Measurements from ENCODE around the gene AJAP1. TPM values are rescaled to one million over a fixed set of nuclear protein-coding genes. Genes with fewer than 3 reads are reported as not detected.
A peak's percentile ranks its signal among the peaks of the same experiment; 100 is the strongest.

The AJAP1 gene
- polyA plus RNA-seq, 3 donors from 2014 or later = not detected

DNA sequence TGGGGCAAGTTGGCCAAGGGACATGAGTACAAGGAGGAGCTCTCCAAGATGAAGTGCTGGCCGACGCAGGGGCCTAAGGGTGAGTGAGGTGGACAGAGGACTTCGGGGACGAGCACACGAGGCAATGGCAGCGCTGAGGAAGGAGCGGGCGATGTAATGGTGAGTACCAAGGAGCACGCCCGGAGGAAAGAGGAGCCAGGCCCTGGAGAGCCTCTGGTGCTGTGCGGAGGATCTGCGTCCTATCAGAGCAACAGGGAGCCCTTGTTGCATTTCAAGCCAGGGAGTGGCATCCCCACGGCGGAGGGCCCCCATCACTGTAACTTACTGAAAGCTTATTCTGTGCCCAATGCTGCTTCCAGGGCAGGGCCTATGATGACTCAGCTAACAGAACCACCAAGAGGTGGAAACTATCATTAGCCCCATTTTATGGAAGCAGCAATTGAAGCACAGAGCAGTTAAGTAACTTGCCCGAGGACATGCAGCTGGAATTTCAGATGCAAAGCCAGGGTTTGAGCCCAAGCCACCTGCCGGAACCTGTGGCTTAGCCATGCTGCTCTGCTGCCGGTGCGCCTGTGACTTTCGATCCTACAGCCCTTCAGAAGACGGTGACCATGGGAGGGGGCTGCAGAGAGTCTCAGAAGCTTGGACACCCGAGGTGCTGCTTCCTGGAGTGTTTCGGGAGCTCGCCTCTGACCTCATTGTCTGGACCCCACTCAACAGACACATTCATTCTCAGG is 17.6 kb upstream of the AJAP1 start:
- Mint-ChIP-seq H3K27me3 (ENCODE audit: low read depth in 3 of 3) (peaks cover 0 to 2% (median 2%) of the 10 kb centered on the region in 3 donors), H3K27ac (no peak overlapping the region), H3K9me3 (no peaks in the 10 kb centered on the region), H3K4me1 (no peaks in the 10 kb centered on the region), H3K36me3 (no peaks in the 10 kb centered on the region), H3K4me3 (no peak overlapping the region)
- DNase-seq = no peak

DNA sequence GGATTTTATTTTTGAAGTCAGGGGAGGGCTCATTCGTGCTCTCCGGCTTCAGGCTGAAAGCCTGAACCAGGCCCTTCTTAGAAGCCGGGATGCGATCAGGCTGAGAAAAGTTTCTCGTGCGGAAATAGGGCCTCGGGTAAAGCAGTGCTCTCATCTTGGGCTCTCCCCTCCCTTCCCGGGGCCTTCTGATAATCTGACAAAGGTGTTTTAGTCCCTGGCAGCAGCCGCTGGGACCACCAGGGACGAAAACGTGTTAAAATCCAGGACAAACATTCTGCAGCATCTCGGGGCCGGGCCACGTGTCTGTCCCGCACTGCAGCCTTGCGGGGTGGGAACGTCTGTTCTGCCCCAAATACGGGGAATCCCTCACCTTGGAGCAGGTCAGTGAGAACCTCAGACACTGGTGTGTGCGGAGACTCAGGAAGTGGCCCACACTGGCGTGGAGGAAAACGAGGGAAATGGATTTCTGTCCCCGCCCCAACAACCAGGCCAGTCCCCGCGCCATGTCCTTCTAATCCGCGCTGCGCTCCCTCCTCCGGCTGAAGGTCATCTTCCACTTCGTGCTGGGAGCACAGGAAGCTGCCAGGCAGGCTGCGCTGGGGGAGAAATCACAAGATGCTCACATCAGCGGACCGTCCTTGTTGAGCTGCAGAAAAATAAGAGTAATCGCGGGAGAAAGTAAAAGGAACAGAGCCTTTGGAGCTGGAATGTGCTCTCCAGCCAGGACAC is 16.6 kb upstream of the AJAP1 start:
- DNase-seq = no peak
- Mint-ChIP-seq H3K27ac (no peak overlapping the region), H3K4me1 (no peaks in the 10 kb centered on the region)

DNA sequence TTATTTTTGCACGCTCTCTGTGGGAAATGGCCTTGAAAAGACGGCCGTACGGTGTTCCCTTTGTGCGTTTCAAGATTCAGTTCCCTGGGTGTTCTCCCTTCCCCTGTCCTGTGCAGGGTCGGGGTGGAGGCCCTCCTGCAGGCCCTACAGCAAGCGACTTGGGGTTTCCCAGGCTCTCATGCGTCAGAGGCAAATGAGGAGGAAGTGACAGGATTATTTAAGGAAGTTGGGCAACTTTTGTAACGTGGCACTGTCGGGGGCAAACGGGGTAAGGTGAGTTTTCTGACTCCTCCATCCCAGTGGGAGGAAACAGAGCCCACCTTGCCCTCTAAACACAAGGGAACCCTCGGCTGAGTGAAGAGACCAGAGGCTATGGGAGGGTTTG is 16.1 kb upstream of the AJAP1 start:
- Mint-ChIP-seq H3K27me3 (ENCODE audit: low read depth in 3 of 3) (peaks cover 0 to 2% (median 2%) of the 10 kb centered on the region in 3 donors), H3K36me3 (no peaks in the 10 kb centered on the region), H3K4me3 (no peak overlapping the region), H3K27ac (no peak overlapping the region), H3K9me3 (no peaks in the 10 kb centered on the region), H3K4me1 (no peaks in the 10 kb centered on the region)
- no peak for DNase-seq

More for the DNA sequence above, 16.6 kb upstream of the AJAP1 start:
- Mint-ChIP-seq H3K4me3 (no peak overlapping the region), H3K9me3 (no peaks in the 10 kb centered on the region), H3K36me3 (no peaks in the 10 kb centered on the region), H3K27me3 (ENCODE audit: low read depth in 3 of 3) (peaks cover 0 to 2% (median 2%) of the 10 kb centered on the region in 3 donors)

DNA sequence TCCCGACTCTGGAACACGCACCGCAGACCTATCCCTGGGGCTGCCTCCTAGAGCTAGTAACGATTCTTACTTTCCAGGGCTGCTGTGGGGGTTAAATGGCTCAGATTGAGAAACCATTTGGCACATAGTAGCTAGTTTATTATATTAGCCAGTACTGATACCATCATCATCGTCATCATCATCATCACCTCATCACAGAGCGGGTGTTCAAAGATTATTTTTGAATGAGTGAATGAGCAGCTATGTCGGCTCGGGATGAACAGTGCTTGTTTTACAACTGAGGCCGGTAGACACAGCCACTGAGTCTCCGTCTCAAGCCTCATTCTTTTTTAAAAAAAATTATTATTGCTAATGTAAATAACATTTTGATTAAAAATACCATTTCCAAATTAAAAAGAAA is 13.5 kb upstream of the AJAP1 start:
- no peak overlapping the region for H3K27ac Mint-ChIP-seq

DNA sequence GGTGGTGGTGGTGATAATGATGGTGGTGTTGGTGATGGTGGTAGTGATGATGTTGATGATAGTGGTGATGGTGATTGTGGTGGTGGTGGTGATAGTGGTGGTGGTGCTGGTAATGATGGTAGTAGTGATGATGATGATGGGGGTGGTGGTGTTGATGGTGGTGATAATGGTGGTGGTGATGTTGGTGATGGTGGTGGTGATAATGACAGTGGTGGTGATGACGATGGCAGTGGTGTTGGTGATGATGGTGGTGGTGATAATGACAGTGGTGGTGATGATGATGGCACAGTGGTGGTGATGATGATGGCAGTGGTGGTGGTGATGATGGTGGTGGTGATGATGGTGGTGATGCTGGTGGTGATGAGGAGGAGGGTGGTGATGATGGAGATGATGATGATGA is 7.0 kb upstream of the AJAP1 start:
- Mint-ChIP-seq H3K9me3 (no peaks in the 10 kb centered on the region), H3K36me3 (no peaks in the 10 kb centered on the region), H3K4me3 (no peak overlapping the region), H3K27me3 (ENCODE audit: low read depth in 3 of 3) (peaks cover 0 to 2% (median 0%) of the 10 kb centered on the region in 3 donors), H3K27ac (no peak overlapping the region), H3K4me1 (no peaks in the 10 kb centered on the region)
- DNase-seq = no peak

More for the DNA sequence above, 13.5 kb upstream of the AJAP1 start:
- no peaks in the 10 kb centered on the region for H3K4me1 Mint-ChIP-seq
- no peaks in the 10 kb centered on the region for H3K9me3 Mint-ChIP-seq
- H3K36me3 Mint-ChIP-seq = no peaks in the 10 kb centered on the region
- DNase-seq = no peak
- peaks cover 0 to 3% (median 2%) of the 10 kb centered on the region in 3 donors for H3K27me3 Mint-ChIP-seq (ENCODE audit: low read depth in 3 of 3)
- no peak overlapping the region for H3K4me3 Mint-ChIP-seq

DNA sequence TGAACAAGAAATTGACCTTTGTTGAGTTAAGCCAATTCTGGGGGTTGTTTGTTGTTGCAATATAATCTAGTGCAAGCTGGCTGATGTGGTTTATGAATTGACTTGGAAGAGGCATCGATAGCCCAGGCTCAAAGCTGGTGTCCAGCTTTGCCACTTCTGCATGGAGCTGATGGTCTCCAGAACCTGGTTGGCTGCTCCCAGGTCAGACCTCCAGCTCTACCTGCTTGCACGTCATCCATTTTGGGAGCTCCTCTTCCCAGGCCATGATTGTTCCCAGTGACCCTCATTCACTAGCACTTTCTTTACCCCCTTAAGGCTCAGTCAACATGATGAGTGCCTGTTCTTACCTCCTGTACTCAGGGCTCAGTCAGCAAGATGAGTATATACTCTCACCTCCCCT is 5.8 kb upstream of the AJAP1 start:
- no peak for DNase-seq
- no peaks in the 10 kb centered on the region for H3K4me1 Mint-ChIP-seq
- no peaks in the 10 kb centered on the region for H3K36me3 Mint-ChIP-seq
- no peak overlapping the region for H3K27ac Mint-ChIP-seq
- no peaks in the 10 kb centered on the region for H3K9me3 Mint-ChIP-seq
- peaks cover 0 to 2% (median 0%) of the 10 kb centered on the region in 3 donors for H3K27me3 Mint-ChIP-seq (ENCODE audit: low read depth in 3 of 3)
- H3K4me3 Mint-ChIP-seq = no peak overlapping the region

DNA sequence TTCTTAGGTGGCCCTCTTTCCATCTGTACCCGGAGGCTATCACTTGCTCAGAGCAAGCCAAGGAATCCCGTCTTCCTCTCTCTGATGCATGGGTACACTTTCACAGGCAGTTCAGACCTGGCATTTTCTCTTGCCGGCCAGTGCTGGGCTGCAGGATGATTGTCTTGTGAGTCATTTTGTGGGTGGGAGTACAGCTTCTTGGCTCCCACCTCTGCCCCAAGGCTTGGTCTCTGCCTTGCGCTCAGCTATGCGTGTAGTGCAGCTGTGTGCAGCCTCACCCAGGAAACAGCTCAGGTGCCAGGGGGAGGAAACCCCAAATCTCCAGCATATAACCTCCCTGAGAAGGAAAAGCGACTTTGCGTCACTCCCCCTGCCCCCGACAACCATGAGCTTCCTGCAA is 3.9 kb upstream of the AJAP1 start:
- no peaks in the 10 kb centered on the region for H3K4me1 Mint-ChIP-seq

DNA sequence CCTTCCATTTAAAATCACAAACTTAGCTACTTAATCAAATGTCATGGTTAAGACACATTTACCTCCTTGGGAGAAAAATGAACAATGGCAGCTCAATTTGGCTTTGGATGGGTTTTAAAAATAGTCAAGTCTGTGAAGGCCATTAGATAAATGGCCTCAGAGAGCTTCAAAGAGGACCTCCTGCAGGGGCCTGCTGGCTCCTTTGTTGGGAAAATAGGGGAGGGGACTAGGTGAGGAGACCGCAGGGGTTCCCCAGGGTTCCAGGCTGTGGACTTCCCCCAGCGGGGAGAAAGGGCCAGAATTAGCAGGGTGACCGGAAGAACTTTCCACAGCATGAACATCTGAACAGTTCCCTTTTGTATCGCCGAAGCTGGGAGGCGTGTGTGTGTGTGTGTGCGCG is 3.4 kb upstream of the AJAP1 start:
- H3K27me3 Mint-ChIP-seq (ENCODE audit: low read depth in 3 of 3) = peaks cover 0 to 1% (median 0%) of the 10 kb centered on the region in 3 donors
- H3K4me3 Mint-ChIP-seq = no peak overlapping the region
- no peaks in the 10 kb centered on the region for H3K36me3 Mint-ChIP-seq
- DNase-seq = no peak
- H3K27ac Mint-ChIP-seq = no peak overlapping the region
- H3K9me3 Mint-ChIP-seq = no peaks in the 10 kb centered on the region
- no peaks in the 10 kb centered on the region for H3K4me1 Mint-ChIP-seq

More for the DNA sequence above, 3.9 kb upstream of the AJAP1 start:
- Mint-ChIP-seq H3K36me3 (no peaks in the 10 kb centered on the region), H3K4me3 (no peak overlapping the region), H3K27ac (no peak overlapping the region), H3K9me3 (no peaks in the 10 kb centered on the region), H3K27me3 (ENCODE audit: low read depth in 3 of 3) (peaks cover 0 to 1% (median 0%) of the 10 kb centered on the region in 3 donors)
- no peak for DNase-seq

DNA sequence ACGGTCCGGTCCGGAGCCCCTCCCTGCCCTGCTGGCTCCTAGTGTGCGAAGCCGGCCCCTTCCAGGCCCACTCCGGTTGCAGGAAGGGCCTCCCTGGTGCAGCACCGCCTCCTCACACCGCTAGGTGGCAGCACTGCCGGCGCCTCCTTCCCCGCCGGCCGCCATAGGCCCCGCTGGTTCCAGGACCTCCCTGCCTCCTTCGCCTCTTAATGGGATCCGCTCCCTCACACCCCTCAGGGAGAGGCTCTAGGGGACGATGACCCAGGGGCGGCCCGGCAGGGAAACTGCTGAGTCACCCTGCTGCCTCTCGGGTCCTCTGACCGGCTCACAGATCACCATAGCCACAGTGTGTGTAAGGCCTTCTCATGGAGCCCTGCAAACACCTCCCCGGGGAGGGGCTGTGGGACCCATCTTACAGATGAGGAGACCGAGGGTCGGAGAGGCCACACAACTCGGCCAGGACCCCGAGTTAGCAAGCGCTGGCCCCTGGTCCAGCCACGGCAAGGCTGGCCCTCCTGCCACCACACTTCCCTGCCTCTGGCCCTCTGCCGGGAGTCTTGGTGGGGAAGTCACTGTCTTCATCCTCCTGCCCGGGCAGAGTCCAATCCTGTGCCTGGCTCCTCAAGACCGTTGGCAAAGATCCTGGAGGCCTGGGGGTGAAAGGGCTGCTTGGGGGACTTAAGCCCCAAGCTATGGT is 1.6 kb upstream of the AJAP1 start:
- peaks cover 6 to 12% (median 9%) of the 10 kb centered on the region in 3 donors for H3K27me3 Mint-ChIP-seq (ENCODE audit: low read depth in 3 of 3)
- peaks cover 0 to 7% of the 10 kb centered on the region in 2 donors for H3K4me1 Mint-ChIP-seq
- H3K9me3 Mint-ChIP-seq = peaks cover 0 to 2% (median 0%) of the 10 kb centered on the region in 6 donors
- no peak overlapping the region for H3K4me3 Mint-ChIP-seq
- H3K36me3 Mint-ChIP-seq = no peaks in the 10 kb centered on the region
- H3K27ac Mint-ChIP-seq = no peak overlapping the region
- DNase-seq = peak; percentile 14 to 39 (median 18)

DNA sequence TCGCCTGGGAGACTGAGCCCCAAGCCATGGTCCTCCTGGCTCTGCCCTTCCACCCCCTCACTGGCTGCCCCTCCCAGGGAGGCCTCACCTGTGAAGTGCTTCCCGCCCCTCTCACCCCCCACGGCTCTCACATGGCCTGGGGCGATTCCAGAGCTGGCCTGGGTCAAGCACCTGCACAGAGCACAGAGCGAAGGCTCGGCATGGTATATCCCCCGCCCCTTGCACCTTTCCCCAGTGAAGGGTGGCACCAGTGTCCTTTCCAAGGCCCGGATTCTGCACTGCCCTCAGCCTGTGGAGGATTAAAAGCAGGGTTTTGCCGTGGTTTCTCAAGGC is 1.1 kb upstream of the AJAP1 start:
- Mint-ChIP-seq H3K36me3 (no peaks in the 10 kb centered on the region), H3K27me3 (ENCODE audit: low read depth in 3 of 3) (peaks cover 6 to 13% (median 9%) of the 10 kb centered on the region in 3 donors), H3K27ac (no peak overlapping the region), H3K4me1 (peaks cover 0 to 7% of the 10 kb centered on the region in 2 donors), H3K4me3 (no peak overlapping the region), H3K9me3 (peaks cover 0 to 2% (median 0%) of the 10 kb centered on the region in 6 donors)
- no peak for DNase-seq

DNA sequence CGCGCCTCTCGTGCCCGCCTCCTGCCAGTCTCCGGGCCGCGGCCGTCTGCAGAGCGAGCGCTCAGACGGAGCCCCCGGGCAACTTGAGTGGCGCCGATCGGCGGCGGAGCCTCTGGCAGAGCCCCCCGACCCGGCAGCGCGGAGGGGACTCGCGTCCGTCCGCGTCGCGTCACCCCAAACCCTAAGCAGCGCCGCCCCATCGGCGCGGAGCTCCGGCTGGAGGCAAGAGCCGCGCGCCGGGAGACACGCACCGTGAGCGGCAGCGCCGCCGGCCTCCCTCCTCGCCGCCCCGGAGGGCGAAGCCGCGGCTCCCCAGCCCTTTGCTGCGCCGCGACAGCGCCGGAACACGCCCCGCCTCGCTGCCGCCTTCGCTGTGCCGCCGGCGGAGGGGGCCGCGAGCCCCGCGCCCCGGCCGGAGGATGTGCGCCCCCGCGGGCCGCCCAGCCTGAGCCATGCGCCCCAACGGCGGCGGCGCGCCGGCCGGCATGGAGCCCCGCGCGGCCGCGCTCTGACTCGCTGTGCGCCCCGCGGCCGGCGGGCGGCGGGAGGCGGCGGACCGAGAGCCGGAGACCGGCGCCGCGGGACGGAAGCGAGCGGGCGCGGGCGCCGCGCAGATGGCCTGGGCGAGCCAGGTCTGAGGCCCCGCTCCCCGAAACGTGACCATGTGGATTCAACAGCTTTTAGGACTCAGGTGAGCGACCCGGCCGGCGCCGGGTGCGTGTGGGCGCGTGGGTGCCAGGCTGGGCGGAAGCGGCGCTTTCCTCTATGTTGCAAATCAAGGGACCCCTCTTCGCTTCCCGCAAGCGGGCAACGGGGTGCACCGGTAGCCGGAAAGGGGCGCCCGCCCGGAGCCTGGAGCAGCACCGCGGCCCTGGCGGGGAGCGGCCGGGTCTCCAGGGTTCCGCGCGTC is 610 bp downstream of the AJAP1 start:
- no peak for DNase-seq
- Mint-ChIP-seq H3K27me3 (ENCODE audit: low read depth in 3 of 3) (peaks cover 6 to 17% (median 12%) of the 10 kb centered on the region in 3 donors), H3K27ac (no peak overlapping the region), H3K4me1 (peaks cover 0 to 7% of the 10 kb centered on the region in 2 donors), H3K4me3 (no peak overlapping the region), H3K9me3 (peaks cover 0 to 2% (median 0%) of the 10 kb centered on the region in 6 donors), H3K36me3 (no peaks in the 10 kb centered on the region)

DNA sequence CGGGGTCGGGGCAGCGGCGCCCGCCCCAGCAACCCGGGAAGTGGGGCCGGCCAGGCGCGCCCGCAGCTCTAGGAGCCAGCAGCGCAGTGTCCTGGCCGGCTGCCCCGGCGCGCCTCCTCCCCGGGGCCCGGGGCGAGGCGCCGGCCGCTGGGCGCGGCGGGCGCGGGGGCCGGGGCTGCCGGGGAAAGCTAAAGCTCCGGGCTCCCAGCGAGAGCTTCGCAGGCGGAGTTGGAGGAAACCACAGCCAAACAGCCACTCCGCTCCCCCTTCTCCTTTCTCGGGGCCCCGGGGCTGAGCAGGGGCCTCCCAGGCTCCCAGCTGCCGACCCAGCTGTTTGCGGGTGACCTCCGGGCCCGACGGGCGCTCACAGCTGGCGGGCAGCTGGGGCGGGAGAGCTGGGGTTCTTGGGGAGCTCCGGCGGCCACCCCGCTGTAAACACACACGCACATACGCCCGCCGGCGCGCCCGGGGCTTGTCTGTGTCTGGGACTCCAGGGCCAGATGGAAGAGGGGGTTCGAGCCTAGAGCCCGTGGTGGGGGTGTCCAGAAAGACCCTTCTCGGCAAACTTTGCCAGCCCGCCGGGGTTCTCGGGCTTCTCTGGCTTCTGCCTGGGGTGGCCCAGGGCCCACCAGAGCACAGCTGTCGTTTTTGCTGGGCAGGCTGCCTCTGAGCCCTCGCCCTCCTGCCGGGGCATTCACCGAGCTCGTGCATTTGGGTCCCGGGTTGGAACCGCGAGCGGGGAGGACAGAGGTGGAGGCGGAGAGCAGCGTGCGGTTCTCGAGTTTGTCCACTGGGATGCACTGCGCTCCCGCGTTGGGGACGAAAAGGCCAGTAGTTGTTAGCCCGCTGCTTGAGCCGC is 1.5 kb downstream of the AJAP1 start:
- Mint-ChIP-seq H3K4me1 (peaks cover 0 to 7% of the 10 kb centered on the region in 2 donors), H3K4me3 (no peak overlapping the region), H3K27ac (no peak overlapping the region), H3K27me3 (ENCODE audit: low read depth in 3 of 3) (peaks cover 6 to 17% (median 12%) of the 10 kb centered on the region in 3 donors), H3K9me3 (peaks cover 0 to 2% (median 0%) of the 10 kb centered on the region in 6 donors), H3K36me3 (no peaks in the 10 kb centered on the region)
- no peak for DNase-seq
